IgD-negative memory B cell (primary cell): Measurements from ENCODE around the gene DDX10. TPM values are rescaled to one million over a fixed set of nuclear protein-coding genes. Genes with fewer than 3 reads are reported as not detected.

Source experiments
- H3K27ac Mint-ChIP-seq, 3 donors: one replicate each; pipeline ENCODE4 v1.8.0; 2020 to 2022; ENCODE audit warnings: mild to moderate bottlenecking in 3 of 3, mixed read lengths in 3 of 3, moderate library complexity in 1 of 3
- H3K27me3 Mint-ChIP-seq: one replicate; pipeline ENCODE4 v1.8.0; 2021; ENCODE audit warnings: mixed read lengths
- H3K36me3 Mint-ChIP-seq: one replicate; pipeline ENCODE4 v1.8.0; 2020; ENCODE audit warnings: mild to moderate bottlenecking, mixed read lengths
- H3K4me1 Mint-ChIP-seq, 3 donors: one replicate each; pipeline ENCODE4 v1.8.0; 2020 to 2022; ENCODE audit warnings: mixed read lengths in 3 of 3, mild to moderate bottlenecking in 1 of 3
- H3K4me3 Mint-ChIP-seq, 4 donors: one replicate each; pipeline ENCODE4 v1.8.0; 2020 to 2022; ENCODE audit warnings: mild to moderate bottlenecking in 4 of 4, mixed read lengths in 4 of 4, moderate library complexity in 3 of 4
- H3K9me3 Mint-ChIP-seq, 3 donors: one replicate each; pipeline ENCODE4 v1.8.0; 2020 to 2021; ENCODE audit warnings: mixed read lengths in 3 of 3, mild to moderate bottlenecking in 1 of 3
- polyA plus RNA-seq: library from polyadenylated mRNA; unstranded; fragments of 300-500 nt; fragmentation: Illumina TruSeq; gene quantifications from one replicate; pipeline ENCODE4 v1.2.3, GENCODE V29; 2021

DDX10 gene
- polyA plus RNA-seq, 1 donor from 2014 or later = 19.5 TPM

DNA sequence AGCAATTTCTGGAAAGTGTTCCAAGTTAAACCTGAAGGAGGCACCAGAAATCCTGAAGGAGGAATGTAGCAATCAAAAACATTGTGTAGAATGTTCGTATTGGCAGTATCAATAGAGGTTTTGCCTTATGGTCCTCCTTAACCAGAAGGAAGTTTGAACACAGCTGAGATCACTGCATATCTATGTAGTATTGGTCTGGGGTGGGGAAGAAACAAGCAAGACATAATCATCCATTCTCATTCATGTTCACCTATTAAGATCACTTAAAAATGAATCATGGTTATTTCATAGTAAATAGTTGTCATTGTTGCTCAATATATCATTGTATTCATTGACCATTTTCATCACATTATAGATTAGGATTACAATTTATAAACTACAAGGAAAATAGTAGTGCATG, 160.5 kb downstream of the DDX10 start:
- Mint-ChIP-seq H3K27ac (no peak overlapping the region), H3K36me3 (peaks cover 2% of the 10 kb centered on the region), H3K9me3 (peaks cover 0 to 13% (median 4%) of the 10 kb centered on the region in 3 donors)

DNA sequence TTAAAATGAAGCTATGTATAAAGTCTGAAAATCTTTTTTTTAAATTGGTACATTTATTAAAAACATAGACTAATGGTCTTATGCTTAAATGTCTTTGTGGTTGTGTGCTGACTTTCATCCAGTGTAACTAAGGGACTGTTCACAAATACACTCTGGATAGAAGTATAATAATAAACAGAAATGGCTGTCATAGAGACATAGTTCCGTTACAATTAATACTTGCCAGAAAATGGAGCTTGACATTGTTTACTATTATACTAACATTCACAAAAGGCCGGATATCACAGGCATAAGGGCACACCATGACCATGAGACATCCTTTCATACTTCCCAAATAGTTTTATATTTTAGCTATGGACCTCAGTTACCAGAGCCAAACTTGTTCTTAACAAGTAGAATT, 161.3 kb downstream of the DDX10 start:
- Mint-ChIP-seq H3K27me3 (no peaks in the 10 kb centered on the region), H3K4me1 (peaks cover 0 to 8% (median 4%) of the 10 kb centered on the region in 3 donors), H3K27ac (no peak overlapping the region), H3K36me3 (peaks cover 2% of the 10 kb centered on the region), H3K4me3 (no peak overlapping the region), H3K9me3 (peaks cover 0 to 13% (median 4%) of the 10 kb centered on the region in 3 donors)

More for the DNA sequence above, 160.5 kb downstream of the DDX10 start:
- H3K27me3 Mint-ChIP-seq = no peaks in the 10 kb centered on the region
- no peak overlapping the region for H3K4me3 Mint-ChIP-seq
- H3K4me1 Mint-ChIP-seq = peaks cover 0 to 8% (median 4%) of the 10 kb centered on the region in 3 donors

DNA sequence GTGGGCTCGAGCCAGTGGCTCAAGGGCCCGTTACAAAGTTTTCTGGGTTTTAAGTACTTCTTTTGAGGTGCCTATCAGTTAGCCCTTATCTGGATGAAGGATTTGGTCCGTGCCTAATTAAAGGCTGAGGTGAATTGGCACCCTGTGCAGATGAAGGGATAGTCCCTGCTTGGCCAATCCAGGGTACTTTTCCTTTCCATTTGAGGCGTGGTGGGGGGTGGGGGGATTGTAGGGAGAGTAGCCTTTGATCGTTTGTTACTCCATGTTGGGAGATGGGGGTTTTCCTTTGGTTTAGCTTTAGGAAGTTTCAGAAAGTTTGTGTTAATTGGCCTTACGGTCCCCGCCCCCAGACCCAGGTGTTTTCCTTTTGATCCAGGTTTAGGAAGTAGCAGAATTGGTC, 170.8 kb downstream of the DDX10 start:
- Mint-ChIP-seq H3K9me3 (no peaks in the 10 kb centered on the region), H3K4me3 (no peak overlapping the region), H3K27me3 (no peaks in the 10 kb centered on the region), H3K27ac (no peak overlapping the region), H3K4me1 (peaks cover 0 to 2% (median 0%) of the 10 kb centered on the region in 3 donors), H3K36me3 (no peaks in the 10 kb centered on the region)

DNA sequence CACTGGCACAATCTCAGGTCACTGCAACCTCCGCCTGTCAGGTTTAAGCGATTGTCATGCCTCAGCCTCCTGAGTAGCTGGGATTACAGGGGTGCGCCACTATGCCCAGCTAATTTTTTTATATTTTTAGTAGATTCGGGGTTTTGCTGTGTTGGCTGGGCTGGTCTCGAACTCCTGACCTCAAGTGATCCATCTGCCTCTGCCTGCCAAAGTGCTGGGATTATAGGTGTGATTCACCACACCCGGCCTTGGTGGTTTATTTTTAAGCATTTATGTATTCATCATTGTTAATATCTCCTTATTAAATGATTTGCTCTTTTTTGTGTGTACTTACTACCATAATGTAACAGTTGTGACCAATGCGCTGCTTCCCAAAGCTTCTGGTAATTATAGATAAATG, 171.7 kb downstream of the DDX10 start:
- H3K27ac Mint-ChIP-seq = no peak overlapping the region
- H3K36me3 Mint-ChIP-seq = peaks cover 2% of the 10 kb centered on the region
- no peaks in the 10 kb centered on the region for H3K27me3 Mint-ChIP-seq
- no peak overlapping the region for H3K4me3 Mint-ChIP-seq
- H3K4me1 Mint-ChIP-seq = peaks cover 0 to 2% (median 0%) of the 10 kb centered on the region in 3 donors
- H3K9me3 Mint-ChIP-seq = no peaks in the 10 kb centered on the region

DNA sequence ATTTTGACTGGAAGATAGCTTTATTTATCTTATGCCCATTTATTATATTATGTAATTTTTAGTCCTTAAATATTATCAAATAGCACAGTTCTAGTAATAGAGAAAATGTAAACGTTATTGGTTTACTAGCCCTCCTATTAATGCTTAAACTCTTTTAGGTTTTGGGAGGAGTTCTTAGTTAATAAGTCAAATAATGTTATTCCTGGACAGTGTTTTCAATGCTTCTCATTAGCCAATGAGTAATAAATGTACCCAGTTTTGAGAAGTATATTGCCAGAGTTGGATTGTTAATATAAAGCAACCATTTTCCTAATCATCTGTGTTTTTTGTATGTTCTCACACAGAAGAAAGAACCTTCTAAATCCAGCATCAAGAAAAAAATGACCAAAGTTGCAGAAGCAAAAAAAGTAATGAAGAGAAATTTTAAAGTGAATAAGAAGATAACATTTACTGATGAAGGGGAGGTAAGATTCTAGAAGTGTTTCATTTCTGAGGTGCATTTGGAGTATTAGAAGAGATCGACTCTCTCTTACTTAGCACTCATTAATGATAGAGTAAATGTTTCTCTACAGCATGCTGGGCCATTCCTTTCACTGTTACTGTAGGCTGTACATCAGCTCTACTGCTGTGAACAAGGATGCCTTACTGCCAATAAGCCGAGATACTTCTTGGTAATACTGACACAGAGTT, 173.4 kb downstream of the DDX10 start:
- Mint-ChIP-seq H3K4me3 (no peak overlapping the region), H3K9me3 (no peaks in the 10 kb centered on the region), H3K27ac (no peak overlapping the region)

DNA sequence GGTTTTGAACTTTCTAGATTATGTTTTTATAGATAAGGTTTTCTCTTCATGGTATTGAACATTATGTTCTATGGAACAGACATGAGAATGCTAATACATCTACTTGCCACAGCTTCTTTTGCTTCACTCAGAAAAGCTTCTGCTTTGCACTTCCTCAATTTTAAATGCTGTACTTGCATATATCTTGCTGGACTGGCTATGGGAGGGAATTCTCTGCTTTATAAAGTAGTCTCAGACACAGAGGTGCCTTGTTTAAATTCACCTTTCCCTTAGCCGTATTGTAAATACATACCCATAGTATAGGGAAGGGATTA, 173.9 kb downstream of the DDX10 start:
- H3K27me3 Mint-ChIP-seq = no peaks in the 10 kb centered on the region
- no peaks in the 10 kb centered on the region for H3K9me3 Mint-ChIP-seq
- H3K4me1 Mint-ChIP-seq = peaks cover 0 to 2% (median 0%) of the 10 kb centered on the region in 3 donors
- H3K36me3 Mint-ChIP-seq = peaks cover 3% of the 10 kb centered on the region
- no peak overlapping the region for H3K27ac Mint-ChIP-seq
- no peak overlapping the region for H3K4me3 Mint-ChIP-seq

More for the DNA sequence above, 173.4 kb downstream of the DDX10 start:
- H3K36me3 Mint-ChIP-seq = peaks cover 3% of the 10 kb centered on the region
- peaks cover 0 to 2% (median 0%) of the 10 kb centered on the region in 3 donors for H3K4me1 Mint-ChIP-seq
- no peaks in the 10 kb centered on the region for H3K27me3 Mint-ChIP-seq

DNA sequence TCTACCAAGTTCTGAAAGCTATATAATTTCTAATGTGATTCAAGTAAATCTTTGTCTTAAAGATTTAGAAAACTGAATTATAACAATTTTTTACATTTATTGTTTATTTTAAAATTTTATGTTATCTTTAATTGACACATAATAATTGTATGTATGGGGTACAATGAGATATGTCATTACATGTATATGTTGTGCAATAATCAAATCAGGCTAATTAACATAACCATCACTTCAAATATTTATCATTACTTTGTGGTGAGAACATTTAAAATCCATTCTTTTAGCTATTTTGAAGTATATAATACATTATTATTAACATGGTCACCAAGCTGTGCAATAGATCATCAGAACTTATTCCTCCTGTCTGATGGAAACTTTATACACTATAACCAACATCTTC, 181.1 kb downstream of the DDX10 start:
- Mint-ChIP-seq H3K27me3 (no peaks in the 10 kb centered on the region), H3K27ac (no peak overlapping the region), H3K9me3 (peaks cover 0 to 2% (median 0%) of the 10 kb centered on the region in 3 donors)

DNA sequence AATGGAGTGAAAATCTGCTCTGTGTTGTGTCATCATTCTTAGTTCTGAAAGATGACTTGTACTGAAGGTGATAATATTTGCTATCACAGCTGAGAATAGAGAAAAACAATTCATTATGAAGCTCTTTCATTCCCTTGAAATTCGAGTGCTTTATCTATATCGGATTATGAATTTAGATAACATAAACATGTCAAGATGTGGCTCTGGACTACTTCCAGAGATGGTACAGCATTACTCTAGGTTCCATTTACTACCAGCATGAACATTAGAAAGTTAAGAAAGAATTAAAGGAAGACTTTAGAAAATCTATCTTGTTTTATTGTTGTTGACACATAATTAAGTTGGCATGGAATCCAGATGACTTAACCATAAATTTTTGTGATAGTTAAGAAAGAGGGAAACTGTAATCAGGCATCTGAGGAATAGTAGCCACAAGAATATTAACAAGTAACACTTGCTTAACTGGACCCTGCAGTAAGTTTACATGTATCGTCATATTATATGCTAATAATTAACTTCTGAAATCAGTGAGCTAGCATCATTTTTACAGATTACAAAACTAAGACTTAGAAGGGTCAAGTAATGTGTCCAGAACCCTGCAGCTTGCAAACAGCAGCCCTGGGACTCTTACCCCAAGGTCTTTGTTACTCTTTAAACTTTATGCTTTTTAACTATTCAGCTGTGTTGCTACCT, 182.6 kb downstream of the DDX10 start:
- Mint-ChIP-seq H3K36me3 (peaks cover 10% of the 10 kb centered on the region), H3K27me3 (no peaks in the 10 kb centered on the region), H3K4me1 (no peaks in the 10 kb centered on the region), H3K27ac (no peak overlapping the region), H3K9me3 (peaks cover 0 to 2% (median 0%) of the 10 kb centered on the region in 3 donors), H3K4me3 (no peak overlapping the region)

More for the DNA sequence above, 181.1 kb downstream of the DDX10 start:
- Mint-ChIP-seq H3K4me3 (no peak overlapping the region), H3K36me3 (peaks cover 12% of the 10 kb centered on the region), H3K4me1 (no peaks in the 10 kb centered on the region)

DNA sequence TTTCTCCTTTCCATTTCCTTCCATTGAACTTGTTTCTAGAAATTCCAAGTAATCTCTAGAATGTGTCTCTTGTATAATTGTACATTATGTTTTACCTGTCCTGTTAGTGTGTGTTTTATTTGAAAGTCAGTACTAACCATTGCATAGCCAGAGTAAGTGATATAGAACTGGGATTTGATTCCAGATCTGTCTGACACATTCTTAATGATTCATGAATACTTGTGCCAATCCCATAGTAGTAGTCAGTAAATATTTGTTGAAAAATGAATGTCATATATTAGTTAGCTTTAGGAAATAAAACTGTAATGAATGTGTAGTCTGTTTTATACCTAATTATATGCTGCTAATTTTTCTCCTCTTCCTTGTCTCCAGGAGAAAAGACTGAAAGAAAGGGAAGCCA, 186.9 kb downstream of the DDX10 start:
- H3K36me3 Mint-ChIP-seq = peaks cover 10% of the 10 kb centered on the region
- peak overlapping the region in 1 of 4 donors; percentile 25 for H3K4me3 Mint-ChIP-seq
- H3K27ac Mint-ChIP-seq = peak overlapping the region in 2 of 3 donors; percentile 13 to 25
- H3K27me3 Mint-ChIP-seq = no peaks in the 10 kb centered on the region
- no peaks in the 10 kb centered on the region for H3K9me3 Mint-ChIP-seq
- peaks cover 15 to 16% (median 16%) of the 10 kb centered on the region in 3 donors for H3K4me1 Mint-ChIP-seq

DNA sequence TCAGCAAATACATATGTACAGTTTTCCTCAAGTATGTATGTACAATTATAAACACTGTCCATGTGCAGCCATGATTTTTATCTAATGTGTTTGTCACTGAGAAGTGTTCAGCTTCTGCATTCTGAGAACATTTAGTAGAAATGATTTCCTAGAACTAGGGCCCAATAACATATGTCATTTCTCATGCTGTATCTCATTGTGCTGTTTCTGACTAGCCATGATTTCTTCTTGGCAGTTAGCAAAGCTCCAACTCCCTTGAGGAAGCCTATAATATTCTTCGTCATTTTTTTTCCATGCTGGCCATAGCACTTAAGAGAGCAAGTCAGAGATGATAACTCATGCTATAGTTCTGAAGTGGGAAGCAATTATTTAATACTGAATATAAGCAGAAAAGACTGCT, 187.8 kb downstream of the DDX10 start:
- H3K27me3 Mint-ChIP-seq = no peaks in the 10 kb centered on the region
- H3K36me3 Mint-ChIP-seq = peaks cover 6% of the 10 kb centered on the region
- peak overlapping the region; percentile 13 to 86 (median 63) for H3K27ac Mint-ChIP-seq

DNA sequence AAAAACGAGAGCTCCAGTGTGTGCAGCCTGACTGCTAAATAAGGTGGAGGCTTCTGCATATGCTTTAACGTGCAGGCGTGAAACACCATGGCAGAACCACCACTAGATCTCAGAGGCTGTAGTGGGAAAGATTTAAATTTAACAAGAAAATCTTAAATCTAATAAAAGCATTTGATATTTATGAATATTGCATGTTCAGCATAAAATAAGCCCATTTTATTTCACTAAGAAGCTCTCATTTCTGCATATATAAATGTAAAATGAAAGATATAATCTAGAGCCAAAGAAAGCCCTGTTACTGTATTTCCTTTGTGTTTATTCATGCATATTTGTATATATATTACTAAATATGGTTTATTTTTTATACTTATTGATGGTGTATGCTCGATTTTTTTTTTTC, 188.3 kb downstream of the DDX10 start:
- Mint-ChIP-seq H3K9me3 (no peaks in the 10 kb centered on the region), H3K27ac (peak overlapping the region; percentile 63 to 98 (median 92)), H3K4me3 (peak overlapping the region in 1 of 4 donors; percentile 83), H3K36me3 (peaks cover 7% of the 10 kb centered on the region), H3K27me3 (no peaks in the 10 kb centered on the region), H3K4me1 (peaks cover 15 to 16% (median 16%) of the 10 kb centered on the region in 3 donors)

More for the DNA sequence above, 187.8 kb downstream of the DDX10 start:
- H3K9me3 Mint-ChIP-seq = no peaks in the 10 kb centered on the region
- peak overlapping the region in 1 of 4 donors; percentile 41 for H3K4me3 Mint-ChIP-seq
- peaks cover 15 to 16% (median 16%) of the 10 kb centered on the region in 3 donors for H3K4me1 Mint-ChIP-seq

DNA sequence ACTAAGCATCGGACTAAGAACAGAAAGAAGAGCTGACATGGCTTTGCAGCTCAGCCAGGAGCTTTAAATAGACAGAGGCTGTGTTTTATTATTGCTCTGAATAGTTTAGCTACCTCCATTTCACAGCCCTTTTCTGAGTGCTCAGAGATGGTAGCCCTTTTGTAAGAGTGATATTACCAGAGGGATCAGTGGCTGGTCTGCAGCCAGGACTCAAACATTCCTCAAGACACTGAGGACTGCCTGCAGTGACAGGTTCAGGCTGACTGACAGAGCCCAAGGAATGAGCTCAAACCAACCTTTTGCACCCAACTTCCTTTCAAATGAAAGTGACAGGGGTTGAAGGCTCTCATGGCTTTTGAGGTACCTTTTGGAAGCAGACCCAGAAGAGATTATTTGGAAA, 189.0 kb downstream of the DDX10 start:
- Mint-ChIP-seq H3K27ac (peak overlapping the region; percentile 92 to 98 (median 98)), H3K4me1 (peaks cover 15 to 16% (median 16%) of the 10 kb centered on the region in 3 donors), H3K4me3 (peak overlapping the region; percentile 82 to 93 (median 88)), H3K9me3 (no peaks in the 10 kb centered on the region), H3K27me3 (no peaks in the 10 kb centered on the region), H3K36me3 (peaks cover 4% of the 10 kb centered on the region)

DNA sequence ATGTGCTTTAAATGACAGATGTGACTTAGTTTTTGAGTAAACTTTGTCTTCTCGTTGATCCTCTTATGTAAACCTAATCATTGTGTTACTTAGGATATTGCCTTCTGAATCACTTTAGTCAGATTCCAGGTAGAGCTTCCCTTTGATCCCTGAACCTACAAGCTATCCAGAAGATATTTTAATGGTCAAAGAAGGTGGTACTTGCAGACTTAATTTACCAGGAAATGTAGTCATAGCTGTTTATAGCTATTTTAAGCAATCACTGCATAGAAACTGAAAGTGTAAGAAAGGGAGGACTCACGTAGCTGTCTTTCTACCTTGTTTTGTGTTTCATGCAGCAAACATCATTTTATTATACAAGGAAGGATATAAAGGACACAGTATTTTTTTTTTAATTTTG, 189.5 kb downstream of the DDX10 start:
- Mint-ChIP-seq H3K4me1 (peaks cover 15 to 16% (median 16%) of the 10 kb centered on the region in 3 donors), H3K9me3 (no peaks in the 10 kb centered on the region), H3K4me3 (peak overlapping the region; percentile 82 to 93 (median 88)), H3K27ac (peak overlapping the region; percentile 92 to 98 (median 98)), H3K36me3 (peaks cover 6% of the 10 kb centered on the region), H3K27me3 (no peaks in the 10 kb centered on the region)

DNA sequence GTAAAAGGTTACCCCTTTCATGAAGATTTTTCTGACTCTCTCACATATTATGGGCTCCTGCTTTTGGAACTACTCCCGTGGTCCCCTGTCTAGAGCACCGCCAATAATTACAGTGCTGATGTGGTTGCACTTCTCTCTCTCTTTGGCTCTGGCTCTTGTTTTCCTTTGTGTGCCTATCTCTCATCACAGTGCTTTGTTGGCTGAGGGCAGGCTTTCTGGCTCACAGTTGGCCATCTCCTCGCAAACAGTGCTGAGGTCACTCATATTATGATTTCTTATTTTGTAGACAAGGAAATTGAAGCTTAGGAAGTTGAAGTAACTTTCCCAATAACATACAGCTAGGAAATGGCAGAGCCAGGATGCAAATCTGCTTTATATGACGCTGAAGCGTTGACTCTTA, 192.5 kb downstream of the DDX10 start:
- Mint-ChIP-seq H3K27me3 (no peaks in the 10 kb centered on the region), H3K36me3 (peaks cover 4% of the 10 kb centered on the region), H3K9me3 (no peaks in the 10 kb centered on the region), H3K27ac (no peak overlapping the region), H3K4me3 (no peak overlapping the region), H3K4me1 (peaks cover 15 to 16% (median 16%) of the 10 kb centered on the region in 3 donors)

DNA sequence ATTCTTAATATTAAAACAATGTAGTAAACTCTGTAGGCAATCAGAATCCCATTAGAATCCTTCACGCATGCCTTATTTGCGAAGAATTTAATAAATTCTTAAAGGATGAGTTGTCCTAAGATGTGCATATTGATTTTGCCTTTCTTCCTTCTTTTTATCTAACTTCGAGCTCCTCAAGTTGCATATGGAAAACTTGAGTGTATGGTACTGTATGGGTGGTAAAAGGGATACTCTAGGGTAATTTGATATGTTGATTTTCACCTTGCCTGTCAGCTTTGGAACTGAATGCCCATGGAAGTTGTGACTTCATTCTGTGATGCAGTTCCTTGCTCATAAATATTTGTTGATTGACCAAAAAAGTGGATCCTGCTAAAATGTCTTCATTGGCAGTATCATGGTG, 193.8 kb downstream of the DDX10 start:
- no peak overlapping the region for H3K27ac Mint-ChIP-seq
- no peaks in the 10 kb centered on the region for H3K9me3 Mint-ChIP-seq
- no peak overlapping the region for H3K4me3 Mint-ChIP-seq
- peaks cover 4% of the 10 kb centered on the region for H3K36me3 Mint-ChIP-seq
- no peaks in the 10 kb centered on the region for H3K27me3 Mint-ChIP-seq
- peaks cover 13 to 16% (median 13%) of the 10 kb centered on the region in 3 donors for H3K4me1 Mint-ChIP-seq
